ENCODE measurements around the gene PRKACA. TPM values are rescaled to one million over a fixed set of nuclear protein-coding genes. Genes with fewer than 3 reads are reported as not detected.
A peak's percentile ranks its signal among the peaks of the same experiment; 100 is the strongest.

Gene PRKACA
- total RNA-seq, 1 experiment from 2014 or later: 57.3 TPM

GRCh38 chr19:14119644-14120496 lies 2.3 kb upstream of the PRKACA start:
- Mint-ChIP-seq H3K36me3 (ENCODE audit: insufficient read depth, unreplicated experiment) (peaks cover 29% of the 10 kb centered on the region), H3K27me3 (ENCODE audit: unreplicated experiment) (no peaks in the 10 kb centered on the region), H3K27ac (ENCODE audit: unreplicated experiment) (no peak overlapping the region), H3K9me3 (ENCODE audit: low read depth, unreplicated experiment) (no peaks in the 10 kb centered on the region), H3K4me1 (ENCODE audit: low read depth, unreplicated experiment) (peaks cover 8% of the 10 kb centered on the region), H3K4me3 (ENCODE audit: low read depth, unreplicated experiment) (no peak overlapping the region)
- BruUV-seq (replicated peaks): no TSS peak
- DNase-seq: no peak
- CTCF ChIA-PET: interaction anchor here (1.1 kb wide), 1 partner anchor 17 kb away, joined by 3 read pairs; the partner anchor contains the start of gene ASF1B
- TF ChIP-seq CTCF (IDR thresholded peaks at IDR 0.05; ENCODE audit: unreplicated experiment): no peak
- intact Hi-C loops (cut with micrococcal nuclease; ENCODE audit: unreplicated experiment): no loop called here

- no peak for TF ChIP-seq CTCF (IDR thresholded peaks at IDR 0.05; ENCODE audit: unreplicated experiment)
- Mint-ChIP-seq H3K4me1 (ENCODE audit: low read depth, unreplicated experiment) (peaks cover 8% of the 10 kb centered on the region), H3K9me3 (ENCODE audit: low read depth, unreplicated experiment) (no peaks in the 10 kb centered on the region), H3K36me3 (ENCODE audit: insufficient read depth, unreplicated experiment) (peaks cover 32% of the 10 kb centered on the region), H3K4me3 (ENCODE audit: low read depth, unreplicated experiment) (peak overlapping the region; percentile 75), H3K27ac (ENCODE audit: unreplicated experiment) (peak overlapping the region; percentile 88), H3K27me3 (ENCODE audit: unreplicated experiment) (no peaks in the 10 kb centered on the region)
- intact Hi-C loops (cut with micrococcal nuclease; ENCODE audit: unreplicated experiment): no loop called here
- no TSS peak for BruUV-seq (replicated peaks)
- DNase-seq: no peak
- CTCF ChIA-PET: interaction anchor here (1.0 to 1.1 kb wide), 2 partner anchors 16 to 17 kb away, joined by 3 read pairs; partner anchors contain the start of gene ASF1B
Observed at GRCh38 chr19:14119146-14119545, 1.6 kb upstream of the PRKACA start.

- no peak for TF ChIP-seq CTCF (IDR thresholded peaks at IDR 0.05; ENCODE audit: unreplicated experiment)
- Mint-ChIP-seq H3K4me1 (ENCODE audit: low read depth, unreplicated experiment) (peaks cover 8% of the 10 kb centered on the region), H3K27ac (ENCODE audit: unreplicated experiment) (peak overlapping the region; percentile 88), H3K4me3 (ENCODE audit: low read depth, unreplicated experiment) (peak overlapping the region; percentile 77), H3K27me3 (ENCODE audit: unreplicated experiment) (no peaks in the 10 kb centered on the region), H3K9me3 (ENCODE audit: low read depth, unreplicated experiment) (no peaks in the 10 kb centered on the region), H3K36me3 (ENCODE audit: insufficient read depth, unreplicated experiment) (peaks cover 32% of the 10 kb centered on the region)
- intact Hi-C loops (cut with micrococcal nuclease; ENCODE audit: unreplicated experiment): no loop called here
- CTCF ChIA-PET: interaction anchor here (1.0 to 1.1 kb wide), 2 partner anchors 17 to 18 kb away, joined by 3 read pairs; partner anchors contain the start of gene ASF1B
- DNase-seq: no peak
- BruUV-seq (replicated peaks): no TSS peak
Observed at GRCh38 chr19:14118165-14119051, 846 bp upstream of the PRKACA start.

GRCh38 chr19:14116918-14117578 lies 514 bp downstream of the PRKACA start:
- Mint-ChIP-seq H3K4me1 (ENCODE audit: low read depth, unreplicated experiment) (peaks cover 8% of the 10 kb centered on the region), H3K27me3 (ENCODE audit: unreplicated experiment) (no peaks in the 10 kb centered on the region), H3K27ac (ENCODE audit: unreplicated experiment) (peak overlapping the region; percentile 39), H3K36me3 (ENCODE audit: insufficient read depth, unreplicated experiment) (peaks cover 27% of the 10 kb centered on the region), H3K9me3 (ENCODE audit: low read depth, unreplicated experiment) (no peaks in the 10 kb centered on the region), H3K4me3 (ENCODE audit: low read depth, unreplicated experiment) (peak overlapping the region; percentile 77)
- intact Hi-C loops (cut with micrococcal nuclease; ENCODE audit: unreplicated experiment): no loop called here
- no peak for DNase-seq
- no peak for TF ChIP-seq CTCF (IDR thresholded peaks at IDR 0.05; ENCODE audit: unreplicated experiment)
- no TSS peak for BruUV-seq (replicated peaks)
- CTCF ChIA-PET: interaction anchor here (0.6 kb wide), 1 partner anchor 21 kb away, joined by 4 read pairs; no protein-coding TSS in a partner anchor
